ENCODE measurements around the gene SYPL2.
"Not testable (repeated sequence)": the region's sequence is repeated elsewhere in the genome, so short reads cannot be mapped to it uniquely, and the experiment has no call there.

SYPL2 gene

GRCh38 chr1:109472779-109473178 is 6.4 kb downstream of the SYPL2 start:
- DNase-seq, result no peak

GRCh38 chr1:109473284-109474057 is 7.1 kb downstream of the SYPL2 start:
- not testable (repeated sequence) for DNase-seq

- no peak for DNase-seq
Observed at GRCh38 chr1:109474697-109475096, 8.4 kb downstream of the SYPL2 start.

- no peak for DNase-seq
Observed at GRCh38 chr1:109475261-109475660, 8.9 kb downstream of the SYPL2 start.

GRCh38 chr1:109476825-109477224 is 10.5 kb downstream of the SYPL2 start:
- DNase-seq, result no peak

GRCh38 chr1:109477821-109478220 is 11.5 kb downstream of the SYPL2 start:
- no peak for DNase-seq

- peak; percentile 41 for DNase-seq
Observed at GRCh38 chr1:109478806-109479205, 12.5 kb downstream of the SYPL2 start.

GRCh38 chr1:109479311-109479710 is 13.0 kb downstream of the SYPL2 start:
- no peak for DNase-seq

GRCh38 chr1:109479901-109480300 is 13.6 kb downstream of the SYPL2 start:
- DNase-seq, result no peak

- DNase-seq, result no peak
Observed at GRCh38 chr1:109481646-109482045, 15.3 kb downstream of the SYPL2 start.

- DNase-seq, result no peak
Observed at GRCh38 chr1:109482242-109482641, 15.9 kb downstream of the SYPL2 start.

GRCh38 chr1:109482791-109483671 is 16.7 kb downstream of the SYPL2 start:
- peak; percentile 29 for DNase-seq

- peak; percentile 90 for DNase-seq
Observed at GRCh38 chr1:109483672-109484518, 17.5 kb downstream of the SYPL2 start, which contains the start of gene ATXN7L2. ATXN7L2 (plus strand) TSS chr1:109483905; CDS start chr1:109483954, 49 bp downstream.

- DNase-seq, result no peak
Observed at GRCh38 chr1:109484519-109484975, 18.2 kb downstream of the SYPL2 start.

- DNase-seq, result no peak
Observed at GRCh38 chr1:109485001-109485400, 18.7 kb downstream of the SYPL2 start.

GRCh38 chr1:109487261-109487660 is 20.9 kb downstream of the SYPL2 start:
- DNase-seq, result no peak

GRCh38 chr1:109488201-109488600 is 21.9 kb downstream of the SYPL2 start:
- DNase-seq, result no peak

GRCh38 chr1:109488696-109489095 is 22.4 kb downstream of the SYPL2 start:
- no peak for DNase-seq

GRCh38 chr1:109490029-109490933 is 23.9 kb downstream of the SYPL2 start:
- peak; percentile 76 for DNase-seq

GRCh38 chr1:109490934-109491302 is 24.6 kb downstream of the SYPL2 start:
- no peak for DNase-seq

- no peak for DNase-seq
Observed at GRCh38 chr1:109491372-109491771, 25.0 kb downstream of the SYPL2 start.

GRCh38 chr1:109492779-109493178 is 26.4 kb downstream of the SYPL2 start:
- DNase-seq, result no peak
